GM12892 (cell line): ENCODE data around the gene NFILZ.

Experiments
- POLR2A ChIP-seq: IDR thresholded peaks from 2 replicates; pipeline ENCODE4 v1.6.1; 2011; ENCODE audit warnings: low read depth, low read length, control low read depth
- TAF1 ChIP-seq: IDR thresholded peaks from 2 replicates; pipeline ENCODE4 v1.6.1; 2011; ENCODE audit warnings: low read depth, mild to moderate bottlenecking, control low read depth, low read length, borderline replicate concordance

GRCh38 chr19:8635422-8635821, 5.0 kb downstream of the NFILZ start:
- TF ChIP-seq POLR2A: no peak
- no peak for TF ChIP-seq TAF1
